GM18870 (cell line): Measurements from ENCODE around the gene SGCE.

Source experiments
- ATAC-seq: cut with Tn5 transposase; IDR thresholded peaks from one replicate; pipeline ENCODE4 v1.9.1; 2021; ENCODE audit warnings: moderate library complexity; ENCODE audit not compliant: unreplicated experiment

The SGCE gene

GRCh38 chr7:94576316-94576715, 79.6 kb downstream of the SGCE start:
- ATAC-seq, result no peak

- ATAC-seq, result no peak
These were observed 80.3 kb downstream of the SGCE start for GRCh38 chr7:94575646-94576045.

- no peak for ATAC-seq
These were observed 84.1 kb downstream of the SGCE start for GRCh38 chr7:94571816-94572215.

- ATAC-seq, result no peak
These were observed 88.5 kb downstream of the SGCE start for GRCh38 chr7:94567396-94567795.

GRCh38 chr7:94565247-94565894, 90.6 kb downstream of the SGCE start:
- ATAC-seq, result no peak

GRCh38 chr7:94562525-94562924, 93.4 kb downstream of the SGCE start:
- no peak for ATAC-seq

- no peak for ATAC-seq
These were observed 94.0 kb downstream of the SGCE start for GRCh38 chr7:94561841-94562514.

- no peak for ATAC-seq
These were observed 96.0 kb downstream of the SGCE start for GRCh38 chr7:94559972-94560371.

GRCh38 chr7:94557215-94557614, 98.7 kb downstream of the SGCE start:
- ATAC-seq, result no peak

- peak; percentile 75 for ATAC-seq
These were observed 99.9 kb downstream of the SGCE start for GRCh38 chr7:94556028-94556427.

GRCh38 chr7:94547126-94547525, 108.8 kb downstream of the SGCE start:
- ATAC-seq, result no peak

- no peak for ATAC-seq
These were observed 115.5 kb downstream of the SGCE start for GRCh38 chr7:94540428-94540827.
